ENCODE measurements around the gene LARP1B.

The LARP1B gene

GRCh38 chr4:128177498-128177897 lies 116.4 kb downstream of the LARP1B start:
- DNase-seq (ENCODE audit: low read depth, low spot score), result peak; percentile 10
- H3K4me3 ChIP-seq (ENCODE audit: low read depth, low read length), result no peak overlapping the region
- no peak for TF ChIP-seq CTCF (IDR thresholded peaks at IDR 0.05; ENCODE audit: low read depth, low read length)
- in situ Hi-C loops (cut with HindIII; ENCODE audit: low sequenced_read_pairs), result no loop called here

- no peak for DNase-seq (ENCODE audit: low read depth, low spot score)
- TF ChIP-seq CTCF (IDR thresholded peaks at IDR 0.05; ENCODE audit: low read depth, low read length), result no peak
- in situ Hi-C loops (cut with HindIII; ENCODE audit: low sequenced_read_pairs), result no loop called here
- H3K4me3 ChIP-seq (ENCODE audit: low read depth, low read length), result no peak overlapping the region
These were observed 125.5 kb downstream of the LARP1B start for GRCh38 chr4:128186623-128187022.

- TF ChIP-seq CTCF (IDR thresholded peaks at IDR 0.05; ENCODE audit: low read depth, low read length), result peak; percentile 79
- in situ Hi-C loops (cut with HindIII; ENCODE audit: low sequenced_read_pairs), result no loop called here
- H3K4me3 ChIP-seq (ENCODE audit: low read depth, low read length), result no peak overlapping the region
- peak; percentile 76 for DNase-seq (ENCODE audit: low read depth, low spot score)
These were observed 130.1 kb downstream of the LARP1B start for GRCh38 chr4:128191115-128191781.

- peak; percentile 75 for DNase-seq (ENCODE audit: low read depth, low spot score)
- no peak overlapping the region for H3K4me3 ChIP-seq (ENCODE audit: low read depth, low read length)
- in situ Hi-C loops (cut with HindIII; ENCODE audit: low sequenced_read_pairs), result no loop called here
- peak; percentile 20 for TF ChIP-seq CTCF (IDR thresholded peaks at IDR 0.05; ENCODE audit: low read depth, low read length)
These were observed 159.4 kb downstream of the LARP1B start for GRCh38 chr4:128220286-128221235.

- in situ Hi-C loops (cut with HindIII; ENCODE audit: low sequenced_read_pairs), result no loop called here
- H3K4me3 ChIP-seq (ENCODE audit: low read depth, low read length), result no peak overlapping the region
- no peak for TF ChIP-seq CTCF (IDR thresholded peaks at IDR 0.05; ENCODE audit: low read depth, low read length)
- DNase-seq (ENCODE audit: low read depth, low spot score), result peak; percentile 67
These were observed 160.5 kb downstream of the LARP1B start for GRCh38 chr4:128221586-128221985.

- TF ChIP-seq CTCF (IDR thresholded peaks at IDR 0.05; ENCODE audit: low read depth, low read length), result no peak
- in situ Hi-C loops (cut with HindIII; ENCODE audit: low sequenced_read_pairs), result no loop called here
- no peak overlapping the region for H3K4me3 ChIP-seq (ENCODE audit: low read depth, low read length)
- peak; percentile 83 for DNase-seq (ENCODE audit: low read depth, low spot score)
These were observed 164.0 kb downstream of the LARP1B start for GRCh38 chr4:128225148-128225547.

All from astrocyte of the spinal cord (primary cell).